ENCODE results near the gene CLDN19.

- no peak for TF ChIP-seq CTCF (IDR thresholded peaks at IDR 0.05 in 8 of 11, conservative IDR thresholded peaks at IDR 0.05 in 3 of 11)
- TF ChIP-seq POLR2A (IDR thresholded peaks at IDR 0.05): no peak
Observed at GRCh38 chr1:42686418-42686817, 53.6 kb downstream of the CLDN19 start.
